HPDE6-E6E7 (cell line): ENCODE measurements around the gene ARHGAP26.
A peak's percentile ranks its signal among the peaks of the same experiment; 100 is the strongest.

Experiments
- DNase-seq: peaks from one replicate; pipeline ENCODE4 v3.0.0; 2011; ENCODE audit warnings: missing footprints; ENCODE audit errors: extremely low spot score

Gene ARHGAP26

GRCh38 chr5:142872217-142872616, 102.0 kb downstream of the ARHGAP26 start:
- no peak for DNase-seq

DNA sequence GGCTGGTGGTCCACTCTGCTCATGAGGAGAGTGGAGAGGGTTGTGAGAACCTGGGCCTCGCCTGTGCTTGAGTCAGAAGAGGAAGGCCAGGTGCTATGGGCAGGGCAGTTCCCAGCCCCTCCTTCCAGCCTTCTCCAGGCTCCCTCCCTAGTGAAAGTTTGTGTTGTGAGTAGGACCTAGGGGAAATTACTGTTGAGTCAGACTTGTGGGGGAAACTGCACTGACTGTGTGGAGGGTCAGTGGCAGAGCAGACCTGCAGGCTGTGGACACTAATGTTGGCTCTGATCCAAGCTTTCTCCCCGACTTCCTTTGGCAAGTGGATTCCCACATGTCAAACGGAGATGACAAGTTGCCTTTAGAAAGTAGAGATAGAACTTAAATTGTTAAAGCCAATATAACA, 102.6 kb downstream of the ARHGAP26 start:
- peak; percentile 71 for DNase-seq

- no peak for DNase-seq
These were observed 103.7 kb downstream of the ARHGAP26 start for GRCh38 chr5:142873831-142874230.

- no peak for DNase-seq
These were observed 104.4 kb downstream of the ARHGAP26 start for GRCh38 chr5:142874540-142874939.

- DNase-seq: no peak
These were observed 105.8 kb downstream of the ARHGAP26 start for GRCh38 chr5:142875936-142876335.

DNA sequence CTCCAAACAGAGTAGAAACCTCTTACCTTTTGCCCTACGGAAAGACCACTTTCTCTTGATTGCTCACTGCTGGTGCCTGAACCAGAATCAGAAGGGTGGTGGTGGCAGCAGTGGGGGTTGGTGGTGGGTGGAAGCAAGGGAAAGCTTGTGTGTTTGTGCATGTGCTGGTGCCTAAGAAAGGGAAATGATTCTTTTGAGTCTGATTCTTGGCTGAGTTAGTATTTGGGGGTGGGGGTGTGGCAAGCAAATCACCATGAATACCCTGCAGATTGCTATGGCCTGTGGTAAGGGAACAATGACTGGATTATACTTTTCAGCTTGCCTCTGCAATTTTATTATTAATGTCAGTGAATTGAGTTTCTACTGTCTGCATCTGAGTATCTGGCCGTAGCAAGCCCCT, 106.6 kb downstream of the ARHGAP26 start:
- no peak for DNase-seq

DNA sequence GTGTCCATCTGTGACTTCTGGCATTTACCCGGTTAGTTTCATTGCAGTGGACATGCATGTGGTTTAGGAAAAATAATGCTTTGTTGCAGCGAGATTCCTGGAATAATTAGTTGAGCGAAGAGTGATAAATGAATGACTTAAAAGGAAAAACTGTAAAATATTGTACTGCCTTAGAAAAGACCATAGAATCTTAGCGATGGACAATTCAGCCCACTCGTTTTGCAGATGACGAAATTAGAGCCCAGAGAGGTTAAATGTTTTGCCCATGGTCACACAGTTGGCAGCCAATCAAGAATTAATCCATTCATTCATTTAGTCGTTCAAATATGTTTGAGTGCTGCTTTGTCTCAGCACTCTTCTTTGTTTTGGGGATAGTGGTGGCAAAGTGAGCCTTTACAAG, 107.9 kb downstream of the ARHGAP26 start:
- no peak for DNase-seq

DNA sequence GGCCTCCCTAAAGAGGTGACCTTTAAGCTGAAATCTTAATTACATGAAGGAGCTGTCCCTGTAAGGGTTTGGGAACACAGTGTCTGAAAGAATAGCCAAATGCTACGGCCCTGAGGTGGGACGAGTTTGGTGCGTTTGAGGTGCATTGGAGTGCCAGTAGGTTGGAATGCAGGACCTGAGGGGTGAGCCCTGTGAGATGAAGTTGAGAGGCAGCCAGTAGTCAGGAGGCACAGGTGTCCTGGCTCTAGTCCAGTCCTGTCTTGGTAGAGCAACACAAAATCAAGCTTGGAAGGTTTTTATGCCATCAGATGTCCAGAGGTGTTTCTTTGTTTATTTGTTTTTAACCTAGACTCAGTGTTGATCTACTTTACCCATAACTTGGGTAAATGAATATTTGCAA, 108.5 kb downstream of the ARHGAP26 start:
- no peak for DNase-seq

GRCh38 chr5:142881076-142881783, 111.1 kb downstream of the ARHGAP26 start:
- no peak for DNase-seq

DNA sequence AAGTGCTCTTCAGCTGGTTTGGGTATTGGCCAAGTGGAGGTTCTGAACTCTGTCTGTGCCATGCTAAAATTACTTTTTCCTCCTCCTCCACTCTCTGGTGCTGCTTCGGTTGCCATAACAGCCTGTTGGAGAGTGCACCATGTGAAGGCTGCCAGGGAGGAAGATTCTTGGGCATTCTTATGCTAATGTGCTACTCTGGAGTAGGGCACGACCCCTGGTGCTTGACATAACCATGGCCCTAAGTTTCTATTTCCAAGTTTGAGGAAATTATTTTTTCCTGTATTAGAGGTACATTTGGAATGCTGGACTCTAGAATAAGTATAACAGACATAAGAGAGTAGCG, 111.6 kb downstream of the ARHGAP26 start:
- no peak for DNase-seq

GRCh38 chr5:142883025-142883424, 112.8 kb downstream of the ARHGAP26 start:
- no peak for DNase-seq

- no peak for DNase-seq
These were observed 113.3 kb downstream of the ARHGAP26 start for GRCh38 chr5:142883438-142883837.

DNA sequence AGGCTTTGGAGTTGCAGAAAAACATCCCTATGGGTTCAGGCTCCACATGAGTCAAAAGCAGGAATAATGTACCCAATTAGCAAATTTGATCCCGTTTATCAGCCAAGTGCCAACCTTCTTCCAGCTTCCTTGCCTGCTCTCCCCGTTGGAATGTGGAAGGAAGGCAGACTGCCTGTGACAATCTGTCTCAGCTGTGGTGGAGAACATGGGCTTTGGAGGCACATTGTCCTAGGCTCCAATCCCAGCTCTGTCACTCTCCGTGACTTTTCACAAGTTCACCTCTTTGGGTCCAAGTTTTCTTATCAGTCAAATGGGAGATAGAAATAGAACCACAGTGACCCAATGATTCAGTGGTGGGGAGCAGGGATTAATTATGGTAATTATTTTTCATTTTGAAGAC, 113.9 kb downstream of the ARHGAP26 start:
- DNase-seq: no peak

GRCh38 chr5:142886211-142886610, 116.0 kb downstream of the ARHGAP26 start:
- DNase-seq: no peak

- no peak for DNase-seq
These were observed 116.8 kb downstream of the ARHGAP26 start for GRCh38 chr5:142886956-142887355.

GRCh38 chr5:142888469-142889085, 118.4 kb downstream of the ARHGAP26 start:
- peak; percentile 43 for DNase-seq

- no peak for DNase-seq
These were observed 121.8 kb downstream of the ARHGAP26 start for GRCh38 chr5:142892021-142892420.

DNA sequence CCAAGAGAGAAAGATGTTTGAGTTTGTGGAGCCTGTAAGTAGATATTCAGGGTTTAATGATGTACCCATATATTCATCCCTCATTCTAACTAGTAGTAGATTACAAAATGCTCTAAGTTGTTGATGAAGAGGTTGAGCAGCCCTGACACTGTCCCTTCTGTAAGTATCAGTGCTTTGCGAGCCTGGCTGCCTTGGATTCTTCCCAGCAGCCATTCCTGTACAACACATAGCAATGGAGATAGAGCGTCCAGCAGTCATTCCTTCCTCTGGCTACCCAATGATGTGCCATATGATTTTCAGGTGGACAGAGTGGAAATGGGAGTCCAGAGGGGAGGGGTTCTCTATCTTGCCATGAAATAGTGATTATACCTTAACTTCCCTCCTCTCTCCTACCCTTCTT, 124.1 kb downstream of the ARHGAP26 start:
- DNase-seq: no peak

GRCh38 chr5:142894749-142895148, 124.6 kb downstream of the ARHGAP26 start:
- no peak for DNase-seq

GRCh38 chr5:142896325-142897007, 126.3 kb downstream of the ARHGAP26 start:
- DNase-seq: no peak

DNA sequence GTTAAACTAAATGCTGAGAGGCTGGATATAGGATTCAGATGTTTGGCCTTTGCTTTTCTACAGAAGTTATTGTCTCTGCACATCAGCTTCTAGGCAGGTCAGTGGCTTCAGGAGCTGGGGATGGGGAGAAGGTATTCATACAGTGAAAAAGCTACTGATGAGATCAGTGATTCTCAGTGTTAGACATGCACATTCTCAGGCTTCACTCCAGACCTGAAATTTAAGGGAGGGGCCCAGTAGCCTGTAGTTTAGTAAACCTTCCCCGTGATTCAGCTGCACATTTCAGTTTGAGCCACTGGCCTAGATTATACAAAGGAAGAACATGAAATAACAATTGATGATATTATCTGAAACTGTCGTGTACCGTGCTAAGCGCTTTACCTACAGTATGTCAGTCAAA, 127.2 kb downstream of the ARHGAP26 start:
- DNase-seq: no peak

DNA sequence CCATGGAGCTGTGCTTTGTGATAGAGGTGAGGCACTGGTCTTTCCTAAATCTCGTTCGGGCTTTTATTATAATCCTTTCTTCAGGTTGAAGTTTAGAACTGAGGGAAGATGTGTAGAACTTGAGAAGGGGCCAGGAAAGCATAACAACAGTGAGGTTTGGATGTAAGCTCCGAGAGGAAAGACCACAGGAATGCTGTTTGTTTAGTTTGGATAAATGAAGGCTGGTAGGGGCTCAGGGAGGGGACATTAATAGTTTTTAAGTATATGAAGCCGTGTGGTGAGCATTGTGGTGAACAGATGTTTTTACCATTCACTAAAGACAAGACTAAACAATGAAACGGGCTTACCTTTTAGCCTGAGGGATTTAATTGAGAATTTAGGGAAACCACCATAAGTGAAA, 130.8 kb downstream of the ARHGAP26 start:
- DNase-seq: no peak

- no peak for DNase-seq
These were observed 131.5 kb downstream of the ARHGAP26 start for GRCh38 chr5:142901476-142902185.
